ENCODE results near the gene SCYL1. TPM values are rescaled to one million over a fixed set of nuclear protein-coding genes. Genes with fewer than 3 reads are reported as not detected.
"Not testable (repeated sequence)": the region's sequence is repeated elsewhere in the genome, so short reads cannot be mapped to it uniquely, and the experiment has no call there.

Gene SCYL1
- total RNA-seq, 2 experiments from 2014 or later, result 66.5 to 78.8 TPM

DNA sequence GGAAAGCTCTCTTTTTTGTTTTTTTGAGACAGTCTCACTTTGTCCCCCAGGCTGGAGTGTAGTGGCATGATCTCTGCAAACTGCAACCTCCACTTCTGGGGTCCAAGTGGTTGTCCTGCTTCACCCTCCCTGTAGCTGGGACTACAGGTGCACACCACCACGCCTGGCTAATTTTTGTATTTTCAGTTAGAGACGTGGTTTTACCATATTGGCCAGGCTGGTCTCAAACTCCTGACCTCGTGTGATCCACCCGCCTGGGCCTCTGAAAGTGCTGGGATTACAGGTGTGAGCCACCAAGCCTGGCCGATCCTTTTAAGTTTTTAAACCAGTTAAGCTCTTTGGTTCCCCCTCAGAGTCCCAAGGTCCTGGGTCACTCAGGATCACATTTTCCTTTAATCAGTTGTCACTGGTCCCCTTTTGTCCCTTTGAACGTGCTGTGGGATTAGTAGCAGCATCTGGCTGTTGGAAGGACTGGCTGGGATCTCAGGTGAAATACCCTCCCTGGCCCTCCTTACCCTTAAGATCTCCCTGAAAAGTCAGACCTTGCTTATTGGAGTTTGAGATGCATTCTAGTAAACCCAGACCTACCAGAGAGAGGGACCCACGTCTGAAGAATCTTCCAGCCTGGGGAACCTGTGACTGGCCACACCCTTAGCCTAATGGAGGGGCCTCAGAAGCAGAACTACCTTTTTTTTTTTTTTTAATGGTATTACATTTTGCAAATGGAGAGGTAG, 17.9 kb upstream of the SCYL1 start:
- intact Hi-C loops (cut with DNase I, micrococcal nuclease), result loop anchor here (1.0 to 5.0 kb wide), 2 partner anchors 125 to 245 kb away; partner anchors contain the start of genes POLA2 (in 1 of the 2) and SLC25A45 (in 1 of the 2)
- Mint-ChIP-seq H3K27me3 (no peaks in the 10 kb centered on the region), H3K4me3 (no peak overlapping the region), H3K27ac (no peak overlapping the region), H3K9me3 (ENCODE audit: low read depth) (no peaks in the 10 kb centered on the region), H3K36me3 (ENCODE audit: low read depth) (peaks cover 2% of the 10 kb centered on the region), H3K4me1 (peaks cover 60% of the 10 kb centered on the region)
- ChIA-PET CTCF (interaction anchor here (0.6 to 7.6 kb wide), 16 partner anchors 8 to 229 kb away, joined by 3 to 209 read pairs (median 4); partner anchors contain the start of genes MALAT1, NEAT1 and SCYL1), POLR2A (interaction anchor here (0.5 to 25.9 kb wide), 21 partner anchors 8 to 1316 kb away, joined by 3 to 1637 read pairs (median 6); partner anchors contain the start of genes DPF2, MALAT1, NEAT1 and SCYL1)
- ATAC-seq (peak; percentile 51), DNase-seq (peak; percentile 75)

DNA sequence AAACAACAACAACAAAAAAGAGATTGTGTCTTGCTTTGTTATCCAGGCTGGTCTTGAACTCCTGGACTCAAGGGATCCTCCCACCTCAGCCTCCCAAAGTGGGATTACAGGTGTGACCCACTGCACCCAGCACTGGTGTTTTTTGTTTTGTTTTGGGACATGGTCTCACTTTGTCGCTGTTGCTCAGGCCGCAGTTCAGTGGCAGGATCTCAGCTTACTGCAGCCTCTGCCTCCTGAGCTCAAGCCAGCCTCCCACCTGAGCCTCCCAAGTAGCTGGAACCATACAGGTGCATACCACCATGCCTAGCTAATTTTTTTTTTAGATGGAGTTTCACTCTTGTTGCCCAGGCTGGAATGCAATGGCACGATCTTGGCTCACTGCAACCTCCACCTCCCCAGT, 12.6 kb upstream of the SCYL1 start:
- ChIA-PET POLR2A (interaction anchor here (0.6 kb wide), 1 partner anchor 12 kb away, joined by 3 read pairs; no protein-coding TSS in a partner anchor), CTCF (interaction anchor here (1.0 to 1.7 kb wide), 5 partner anchors 25 to 232 kb away, joined by 3 to 12 read pairs (median 3); no protein-coding TSS in a partner anchor)
- not testable (repeated sequence) for H3K4me3 Mint-ChIP-seq; H3K36me3 Mint-ChIP-seq (ENCODE audit: low read depth); H3K9me3 Mint-ChIP-seq (ENCODE audit: low read depth); ATAC-seq; H3K27ac Mint-ChIP-seq; H3K27me3 Mint-ChIP-seq; DNase-seq
- peaks cover 31% of the 10 kb centered on the region for H3K4me1 Mint-ChIP-seq
- intact Hi-C loops (cut with DNase I, micrococcal nuclease), result loop anchor here in 1 of 2 experiments (10.0 kb wide), 1 partner anchor 288 kb away; no protein-coding TSS in a partner anchor

DNA sequence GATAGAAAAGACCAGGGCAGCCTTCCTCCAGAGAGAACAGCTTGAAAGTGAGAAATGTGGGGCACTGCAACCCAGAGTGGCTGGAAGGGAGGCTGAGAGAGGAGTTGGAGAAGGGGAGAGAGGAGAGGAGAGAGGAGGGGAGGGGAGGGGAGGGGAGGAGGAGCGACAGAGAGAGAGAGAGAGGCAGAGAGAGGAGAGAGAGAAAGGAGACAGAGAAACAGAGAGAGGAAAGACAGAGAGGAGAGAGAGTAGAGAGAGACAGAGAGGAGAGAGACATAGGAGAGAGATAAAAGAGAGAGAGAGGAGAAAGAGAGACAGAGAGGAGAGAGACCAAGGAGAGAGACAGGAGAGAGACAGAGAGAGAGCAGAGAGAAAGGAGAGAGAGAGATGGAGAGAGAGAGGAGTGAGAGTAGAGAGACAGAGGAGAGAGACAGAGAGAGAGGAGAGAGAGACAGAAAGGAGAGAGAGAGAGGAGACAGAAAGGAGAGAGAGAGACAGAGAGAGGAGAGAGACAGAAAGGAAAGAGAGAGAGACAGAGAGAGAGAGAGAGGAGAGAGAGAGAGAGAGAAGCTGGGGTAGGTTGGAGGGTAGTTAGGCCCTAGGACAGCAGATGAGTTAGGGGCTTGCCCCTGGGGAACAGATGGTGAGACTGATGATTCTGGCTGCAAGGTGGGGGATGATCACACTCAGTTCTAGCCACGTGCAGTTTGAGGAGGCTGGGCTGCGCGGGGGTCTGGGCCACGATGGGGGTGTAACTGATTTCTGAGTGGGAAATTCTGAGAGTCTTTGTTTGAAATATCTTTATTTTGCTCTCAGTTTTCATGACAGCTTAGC, 8.5 kb upstream of the SCYL1 start:
- H3K27ac Mint-ChIP-seq, result no peak overlapping the region
- DNase-seq, result no peak
- no peaks in the 10 kb centered on the region for H3K27me3 Mint-ChIP-seq
- no peaks in the 10 kb centered on the region for H3K36me3 Mint-ChIP-seq (ENCODE audit: low read depth)
- ATAC-seq, result peak; percentile 58
- ChIA-PET CTCF (interaction anchor here (1.4 kb wide), 2 partner anchors 100 to 151 kb away, joined by 3 to 7 read pairs; no protein-coding TSS in a partner anchor), POLR2A (interaction anchor here (0.6 to 1.3 kb wide), 2 partner anchors 10 to 401 kb away, joined by 4 to 14 read pairs; no protein-coding TSS in a partner anchor)
- peaks cover 8% of the 10 kb centered on the region for H3K4me1 Mint-ChIP-seq
- intact Hi-C loops (cut with DNase I, micrococcal nuclease), result loop anchor here in 1 of 2 experiments (10.0 kb wide), 1 partner anchor 292 kb away; no protein-coding TSS in a partner anchor
- no peaks in the 10 kb centered on the region for H3K9me3 Mint-ChIP-seq (ENCODE audit: low read depth)
- no peak overlapping the region for H3K4me3 Mint-ChIP-seq

DNA sequence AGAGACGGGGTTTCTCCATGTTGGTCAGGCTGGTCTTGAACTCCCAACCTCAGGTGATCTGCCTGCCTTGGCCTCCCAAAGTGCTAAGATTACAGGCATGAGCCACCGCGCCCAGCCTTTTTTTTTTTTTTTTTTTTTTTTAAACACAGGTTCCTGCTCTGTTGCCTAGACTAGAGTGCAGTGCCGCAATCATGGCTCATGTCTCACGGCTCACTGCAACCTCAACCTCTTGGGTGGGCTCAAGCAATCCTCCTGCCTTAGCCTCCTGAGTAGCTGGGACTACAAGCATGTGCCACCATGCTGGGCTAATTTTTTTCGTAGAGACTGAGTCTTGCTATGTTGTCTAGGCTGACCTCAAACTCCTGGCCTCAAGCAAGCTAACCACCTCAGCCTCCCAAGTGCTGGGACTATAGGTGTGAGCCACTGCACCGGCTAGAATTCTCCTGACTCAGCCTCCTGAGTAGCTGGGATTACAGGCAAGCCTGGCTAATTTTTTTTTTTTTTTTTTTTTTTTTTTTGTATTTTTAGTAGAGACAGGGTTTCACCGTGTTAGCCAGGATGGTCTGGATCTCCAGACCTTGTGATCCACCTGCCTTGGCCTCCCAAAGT, 5.8 kb upstream of the SCYL1 start:
- ATAC-seq, H3K4me3 Mint-ChIP-seq: not testable (repeated sequence)
- intact Hi-C loops (cut with DNase I, micrococcal nuclease), result loop anchor here in 1 of 2 experiments (10.0 kb wide), 1 partner anchor 294 kb away; no protein-coding TSS in a partner anchor

DNA sequence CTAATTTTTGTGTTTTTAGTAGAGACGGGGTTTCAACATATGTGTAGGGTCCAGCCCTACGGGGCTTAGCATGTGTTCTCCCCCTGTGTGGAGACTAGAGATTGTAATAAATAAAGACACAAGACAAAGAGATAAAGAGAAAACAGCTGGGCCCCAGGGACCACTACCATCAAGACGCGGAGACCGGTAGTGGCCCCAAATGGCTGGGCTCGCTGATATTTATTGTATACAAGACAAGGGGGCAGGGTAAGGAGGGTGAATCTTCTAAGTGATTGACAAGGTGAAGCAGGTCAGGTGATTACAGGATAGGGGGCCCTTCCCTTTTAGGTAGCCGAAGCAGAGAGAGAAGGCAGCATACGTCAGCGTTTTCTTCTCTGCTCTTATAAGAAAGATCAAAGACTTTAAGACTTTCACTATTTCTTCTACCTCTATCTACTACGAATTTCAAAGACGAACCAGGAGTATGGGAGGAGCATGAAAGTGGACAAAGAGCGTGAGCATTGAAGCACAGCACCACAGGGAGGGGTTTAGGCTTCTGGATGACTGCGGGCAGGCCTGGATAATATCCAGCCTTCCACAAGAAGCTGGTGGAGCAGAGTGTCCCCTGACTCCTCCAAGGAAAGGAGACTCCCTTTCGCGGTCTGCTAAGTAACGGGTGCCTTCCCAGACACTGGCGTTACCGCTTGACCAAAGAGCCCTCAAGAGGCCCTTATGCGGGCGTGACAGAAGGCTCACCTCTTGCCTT, 2.9 kb upstream of the SCYL1 start:
- ATAC-seq; H3K9me3 Mint-ChIP-seq (ENCODE audit: low read depth); H3K27me3 Mint-ChIP-seq; H3K36me3 Mint-ChIP-seq (ENCODE audit: low read depth); intact Hi-C loops (cut with DNase I, micrococcal nuclease): not testable (repeated sequence)
- Mint-ChIP-seq H3K4me1 (peaks cover 41% of the 10 kb centered on the region), H3K4me3 (peak overlapping the region; percentile 74), H3K27ac (peak overlapping the region; percentile 34)
- ChIA-PET POLR2A (interaction anchor here (0.6 kb wide), 1 partner anchor 13 kb away, joined by 4 read pairs; no protein-coding TSS in a partner anchor), CTCF (interaction anchor here (0.5 to 1.5 kb wide), 3 partner anchors 22 to 1335 kb away, joined by 3 read pairs; no protein-coding TSS in a partner anchor)
- peak; percentile 48 for DNase-seq

More for the DNA sequence above, 5.8 kb upstream of the SCYL1 start:
- H3K27ac Mint-ChIP-seq; H3K27me3 Mint-ChIP-seq; POLR2A ChIA-PET; H3K9me3 Mint-ChIP-seq (ENCODE audit: low read depth); H3K36me3 Mint-ChIP-seq (ENCODE audit: low read depth); DNase-seq: not testable (repeated sequence)
- peaks cover 31% of the 10 kb centered on the region for H3K4me1 Mint-ChIP-seq
- CTCF ChIA-PET, result interaction anchor here (1.1 to 1.2 kb wide), 2 partner anchors 12 to 22 kb away, joined by 3 to 4 read pairs; no protein-coding TSS in a partner anchor

DNA sequence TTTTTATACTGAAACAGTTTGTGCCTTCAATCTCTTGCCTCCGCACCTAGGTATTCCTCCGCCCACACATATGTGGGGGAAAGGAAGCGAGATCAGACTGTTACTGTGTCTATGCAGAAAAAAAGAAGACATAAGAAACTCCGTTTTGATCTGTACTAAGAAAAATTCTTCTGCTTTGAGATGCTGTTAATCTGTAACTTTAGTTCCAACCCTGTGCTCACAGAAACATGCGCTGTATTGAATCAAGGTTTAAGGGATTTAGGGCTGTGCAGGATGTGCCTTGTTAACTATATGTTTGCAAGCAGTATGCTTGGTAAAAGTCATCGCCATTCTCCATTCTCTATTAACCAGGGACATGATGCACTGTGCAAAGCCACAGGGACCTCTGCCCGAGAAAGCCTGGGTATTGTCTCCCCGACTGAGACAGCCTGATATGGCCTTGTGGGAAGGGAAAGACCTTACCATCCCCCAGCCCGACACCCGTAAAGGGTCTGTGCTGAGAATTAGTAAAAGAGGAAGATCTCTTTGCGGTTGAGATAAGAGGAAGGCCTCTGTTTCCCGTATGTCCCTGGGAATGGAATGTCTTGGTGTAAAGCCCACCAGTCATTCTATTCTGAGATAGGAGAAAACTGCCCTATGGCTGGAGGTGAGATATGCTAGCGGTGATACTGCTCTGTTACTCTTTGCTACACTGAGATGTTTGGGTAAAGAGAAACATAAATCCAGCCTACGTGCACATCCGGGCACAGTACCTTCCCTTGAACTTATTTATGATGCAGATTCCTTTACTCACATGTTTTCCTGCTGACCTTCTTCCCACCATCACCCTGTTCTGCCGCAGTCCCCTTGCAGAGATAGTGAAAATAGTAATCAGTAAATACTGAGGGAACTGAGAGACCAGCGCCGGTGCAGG, 1.9 kb upstream of the SCYL1 start:
- H3K9me3 Mint-ChIP-seq (ENCODE audit: low read depth); intact Hi-C loops (cut with DNase I, micrococcal nuclease); H3K27me3 Mint-ChIP-seq: not testable (repeated sequence)
- ChIA-PET POLR2A (interaction anchor here (1.1 kb wide), 1 partner anchor 17 kb away, joined by 3 read pairs; no protein-coding TSS in a partner anchor), CTCF (interaction anchor here (1.3 kb wide), 1 partner anchor 107 kb away, joined by 3 read pairs; no protein-coding TSS in a partner anchor)
- Mint-ChIP-seq H3K4me3 (peak overlapping the region; percentile 74), H3K4me1 (peaks cover 43% of the 10 kb centered on the region), H3K36me3 (ENCODE audit: low read depth) (peaks cover 13% of the 10 kb centered on the region), H3K27ac (peak overlapping the region; percentile 93)
- ATAC-seq, result peak; percentile 23
- DNase-seq, result peak; percentile 57

DNA sequence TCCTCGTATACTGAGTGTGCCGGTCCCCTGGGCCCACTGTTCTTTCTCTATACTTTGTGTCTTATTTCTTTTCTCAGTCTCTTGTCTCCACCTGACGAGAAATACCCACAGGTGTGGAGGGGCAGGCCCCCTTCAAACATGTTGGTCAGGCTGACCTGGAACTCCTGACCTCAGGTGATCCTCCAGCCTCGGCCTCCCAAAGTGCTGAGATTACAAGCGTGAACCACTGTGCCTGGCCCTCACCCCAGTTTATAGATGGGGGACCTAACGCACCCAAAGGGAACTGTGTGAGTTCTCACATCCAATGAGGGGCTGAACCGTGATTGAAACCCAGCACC, 1.3 kb upstream of the SCYL1 start:
- DNase-seq; intact Hi-C loops (cut with DNase I, micrococcal nuclease); H3K9me3 Mint-ChIP-seq (ENCODE audit: low read depth); H3K27me3 Mint-ChIP-seq: not testable (repeated sequence)
- Mint-ChIP-seq H3K27ac (peak overlapping the region; percentile 93), H3K4me3 (peak overlapping the region; percentile 74), H3K36me3 (ENCODE audit: low read depth) (peaks cover 13% of the 10 kb centered on the region), H3K4me1 (peaks cover 43% of the 10 kb centered on the region)
- ChIA-PET CTCF (interaction anchor here (0.5 to 3.8 kb wide), 2 partner anchors 9 to 17 kb away, joined by 3 to 26 read pairs; no protein-coding TSS in a partner anchor), POLR2A (interaction anchor here (0.9 to 1.1 kb wide), 2 partner anchors 17 to 98 kb away, joined by 3 read pairs; no protein-coding TSS in a partner anchor)
- peak; percentile 10 for ATAC-seq

DNA sequence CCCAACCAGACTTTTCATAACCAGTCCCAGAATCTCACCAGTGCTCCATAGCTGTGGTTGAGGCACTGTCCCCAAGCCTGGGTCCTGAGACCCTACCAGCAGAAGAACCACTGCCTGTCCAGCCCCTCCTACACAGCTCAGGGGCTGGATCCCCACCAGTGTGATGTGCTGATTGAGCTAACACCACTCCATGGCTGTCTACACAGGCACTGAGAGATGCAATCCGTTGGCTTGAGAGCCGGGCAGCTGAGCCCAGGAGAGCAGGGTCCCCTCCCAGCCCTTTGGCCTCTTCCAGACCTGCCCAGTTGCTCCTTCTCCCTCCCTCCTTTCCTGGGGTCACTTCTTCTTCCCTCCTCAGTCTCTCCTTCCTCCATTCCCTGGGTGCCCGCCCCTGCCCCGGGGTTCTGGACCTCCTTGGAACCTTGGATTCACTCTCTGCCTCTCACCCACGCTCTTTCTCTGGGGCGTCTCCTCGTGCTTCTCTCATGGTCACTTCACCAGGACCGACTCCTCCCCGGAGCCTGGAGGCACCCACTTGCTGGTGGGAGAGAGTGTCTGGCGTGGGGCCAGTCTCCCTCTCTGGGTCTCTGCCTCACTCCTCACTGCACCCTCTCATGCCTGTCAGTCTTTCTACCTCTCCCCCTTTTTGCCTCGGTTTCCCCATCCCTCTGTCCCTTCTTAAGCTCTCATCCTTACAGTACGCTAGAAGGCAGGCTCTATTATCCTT, 706 bp upstream of the SCYL1 start:
- no peak for DNase-seq
- ChIA-PET POLR2A (interaction anchor here (0.9 to 1.5 kb wide), 4 partner anchors 17 to 99 kb away, joined by 3 to 4 read pairs (median 3); partner anchors contain the start of gene PCNX3), CTCF (interaction anchor here (0.5 to 3.8 kb wide), 5 partner anchors 9 to 256 kb away, joined by 3 to 26 read pairs (median 4); no protein-coding TSS in a partner anchor)
- H3K27ac Mint-ChIP-seq, result peak overlapping the region; percentile 93
- H3K9me3 Mint-ChIP-seq (ENCODE audit: low read depth), result no peaks in the 10 kb centered on the region
- H3K4me1 Mint-ChIP-seq, result peaks cover 48% of the 10 kb centered on the region
- peak; percentile 11 for ATAC-seq
- H3K27me3 Mint-ChIP-seq, result no peaks in the 10 kb centered on the region
- H3K4me3 Mint-ChIP-seq, result peak overlapping the region; percentile 74
- intact Hi-C loops (cut with DNase I, micrococcal nuclease), result loop anchor here in 1 of 2 experiments (1.0 to 2.0 kb wide), 2 partner anchors 91 to 395 kb away; partner anchors contain the start of genes C11orf68, DRAP1, MAP3K11 and PCNX3
- peaks cover 16% of the 10 kb centered on the region for H3K36me3 Mint-ChIP-seq (ENCODE audit: low read depth)
